K562 (cell line): ENCODE measurements around the gene WASF1. TPM values are rescaled to one million over a fixed set of nuclear protein-coding genes. Genes with fewer than 3 reads are reported as not detected.

ENCODE experiments used
- ATAC-seq: fragments of 200-7000 bp; cut with Tn5 transposase; 3 replicates; pipeline ENCODE4 v1.9.1; 2020; ENCODE audit warnings: moderate library complexity
- BruUV-seq: library from RNA; stranded (reverse); fragments of 400-500 nt; replicated peaks from 2 replicates; lab custom pipeline; 2021; lab: Mats Ljungman, UMichigan
- CTCF ChIA-PET: fragments of 300-600 bp; formaldehyde crosslinking; extraction: SDS; loops from one replicate; lab custom pipeline; 2021; ENCODE audit warnings: low intra/inter-chr PET ratio; lab: Yijun Ruan, JAX
- POLR2A ChIA-PET: fragments of 300-600, 350-650 bp; sonication (Branson Sonifier 250); formaldehyde crosslinking; extraction: SDS; loops from one replicate; lab custom pipeline; 2021; ENCODE audit warnings: antibody characterized with exemption, inconsistent platforms; lab: Yijun Ruan, JAX
- DNase-seq, 4 experiments: peaks; one replicate each; pipeline versions ENCODE4 v3.0.0 to v3.0.0-alpha.2; 2011 to 2018; ENCODE audit warnings: low spot score in 3 of 4, mixed read lengths in 3 of 4; ENCODE audit errors: extremely low read depth in 1 of 4
- FAIRE-seq: peaks from 2 replicates; lab custom pipeline; 2011; peaks lifted over from hg19 to GRCh38; lab: Jason Lieb, UNC
- H2AFZ ChIP-seq: 2 replicates; pipeline ENCODE4 v1.6.0; 2011; ENCODE audit warnings: low read depth, low read length, control low read depth, inconsistent platforms
- H3K27ac ChIP-seq: fragments of 200-600 bp; 3 replicates; pipeline ENCODE4 v1.8.0; 2011; ENCODE audit warnings: low read depth, mild to moderate bottlenecking, control low read depth, inconsistent platforms, low read length, moderate library complexity, mixed read lengths; ENCODE audit errors: extremely low read depth
- H3K27me3 ChIP-seq, 2 experiments: fragments of 300-600 bp in 1 of 2; 2 replicates in 1 of 2; 3 replicates in 1 of 2; pipeline versions ENCODE4 v1.6.0 to v1.8.0; 2011; ENCODE audit warnings: inconsistent platforms in 2 of 2, low read length in 2 of 2, mild to moderate bottlenecking in 1 of 2, mixed read lengths in 1 of 2, moderate library complexity in 1 of 2; ENCODE audit not compliant: control insufficient read depth in 2 of 2, insufficient read depth in 2 of 2
- H3K36me3 ChIP-seq: fragments of 300-600 bp; 3 replicates; pipeline ENCODE4 v1.8.0; 2011; ENCODE audit warnings: mild to moderate bottlenecking, low read length, inconsistent platforms; ENCODE audit not compliant: control insufficient read depth, insufficient read depth
- H3K4me1 ChIP-seq, 2 experiments: fragments of 200-600 bp in 1 of 2; replicated peaks in 1 of 2; 2 replicates in 1 of 2; 3 replicates in 1 of 2; pipeline versions ENCODE4 v1.5.1 to v1.8.0; 2011; ENCODE audit warnings: inconsistent platforms in 2 of 2, low read length in 2 of 2, mild to moderate bottlenecking in 1 of 2, mixed read lengths in 1 of 2, moderate library complexity in 1 of 2; ENCODE audit not compliant: control insufficient read depth in 2 of 2, insufficient read depth in 2 of 2
- H3K4me2 ChIP-seq: 2 replicates; pipeline ENCODE4 v1.6.1; 2011; ENCODE audit warnings: low read length, control low read depth, inconsistent platforms, mixed read lengths; ENCODE audit not compliant: insufficient read depth
- H3K4me3 ChIP-seq: fragments of 200-600 bp; sonication (generic), shearing (Covaris generic); 2 replicates; pipeline ENCODE4 v1.5.1; 2016; ENCODE audit warnings: control low read depth, inconsistent platforms
- H3K79me2 ChIP-seq: fragments of 200-600 bp; 3 replicates; pipeline ENCODE4 v1.8.0; 2011; ENCODE audit warnings: low read length, inconsistent platforms; ENCODE audit not compliant: control insufficient read depth, insufficient read depth
- H3K9ac ChIP-seq, 2 experiments: 2 replicates each; pipeline versions ENCODE4 v1.6.0 to v1.6.1; 2011; ENCODE audit warnings: low read depth in 2 of 2, low read length in 2 of 2, control low read depth in 1 of 2, inconsistent platforms in 1 of 2, mild to moderate bottlenecking in 1 of 2, mixed read lengths in 1 of 2; ENCODE audit not compliant: insufficient read depth in 1 of 2
- H3K9me1 ChIP-seq: one replicate; pipeline ENCODE4 v1.6.0; 2011; ENCODE audit warnings: inconsistent platforms, mild to moderate bottlenecking, low read length, moderate library complexity; ENCODE audit not compliant: control insufficient read depth, insufficient read depth
- H3K9me3 ChIP-seq: replicated peaks from 2 replicates; pipeline ENCODE4 v1.5.1; 2011; ENCODE audit warnings: low read depth, low read length, inconsistent platforms; ENCODE audit not compliant: control insufficient read depth, insufficient read depth
- H4K20me1 ChIP-seq: replicated peaks from 2 replicates; pipeline ENCODE4 v1.6.1; 2011; ENCODE audit warnings: low read length, inconsistent platforms, mixed read lengths; ENCODE audit not compliant: control insufficient read depth, insufficient read depth
- C11orf30 ChIP-seq: fragments of 450-650 bp; IDR thresholded peaks from 2 replicates; pipeline ENCODE4 v1.6.1; 2016; ENCODE audit warnings: low read depth, mild to moderate bottlenecking
- E2F4 ChIP-seq: sonication (generic); formaldehyde crosslinking; IDR thresholded peaks from 2 replicates; pipeline ENCODE4 v1.8.0; 2022; ENCODE audit warnings: mild to moderate bottlenecking, low read depth, missing genetic modification reagents
- MAFF ChIP-seq: IDR thresholded peaks from 2 replicates; pipeline ENCODE4 v1.6.1; 2012; ENCODE audit warnings: low read length, improper control_type of control experiment
- MAFG ChIP-seq: fragments of 450-650 bp; conservative IDR thresholded peaks from 2 replicates; pipeline ENCODE4 v1.6.1; 2016; ENCODE audit warnings: missing genetic modification characterization, missing compliant biosample characterization
- MAFK ChIP-seq: IDR thresholded peaks from 2 replicates; pipeline ENCODE4 v1.6.1; 2011; ENCODE audit warnings: low read length, improper control_type of control experiment
- MTF1 ChIP-seq: fragments of 250-450 bp; sonication (Bioruptor Pico); IDR thresholded peaks from 2 replicates; pipeline ENCODE4 v1.9.0; 2021; ENCODE audit warnings: moderate library complexity, mild to moderate bottlenecking, inconsistent platforms, borderline replicate concordance
- NFE2 ChIP-seq: IDR thresholded peaks from 2 replicates; pipeline ENCODE4 v1.6.1; 2014; ENCODE audit warnings: antibody characterized with exemption, low read depth
- RBM17 ChIP-seq: fragments of 200-400 bp; formaldehyde crosslinking; IDR thresholded peaks from 2 replicates; pipeline ENCODE4 v1.6.1; 2017; ENCODE audit warnings: low read depth, mild to moderate bottlenecking, low read length, borderline replicate concordance
- ZNF316 ChIP-seq: fragments of 450-650 bp; IDR thresholded peaks from 2 replicates; pipeline ENCODE4 v1.6.1; 2016
- WGBS: fragments of 100-300 bp; shearing (Covaris generic); methylation state at CpG from one replicate; pipeline ENCODE4 v1.1.6; 2016; ENCODE audit warnings: low coverage, mixed read lengths; ENCODE audit not compliant: insufficient coverage; ENCODE audit errors: missing lambda C conversion rate; 5-methylcytosine and 5-hydroxymethylcytosine counted together
- in situ Hi-C: fragments of 300-500 bp; cut with MboI; formaldehyde crosslinking; loops from 4 replicates; pipeline ENCODE4 v1.15.0; 2018; ENCODE audit warnings: inconsistent platforms, mixed read lengths
- intact Hi-C: fragments of 100-400 bp; cut with micrococcal nuclease; formaldehyde crosslinking; loops from 2 replicates; pipeline ENCODE4 v1.14.2; 2022
- polyA plus RNA-seq, 8 experiments: library from polyadenylated mRNA; depleted of rRNA in 4 of 8; stranded (reverse) in 5 of 8; unstranded in 3 of 8; fragments of >200 nt; fragmentation: Nextera tagmentation in 2 of 8; fragmentation: Illumina TruSeq in 1 of 8; extraction: Ambion mirVana in 2 of 8; extraction: Trizol in 1 of 8; gene quantifications; 2 replicates each; pipeline versions ENCODE4 v1.2.1 to v1.2.3, GENCODE V29; 2011 to 2014; ENCODE audit warnings: inconsistent platforms in 1 of 8, missing spikeins in 1 of 8
- total RNA-seq, 7 experiments: library from RNA; depleted of rRNA in 6 of 7; stranded (reverse); fragments of >200 nt in 6 of 7; fragmentation: Illumina TruSeq in 2 of 7; extraction: Trizol in 2 of 7; gene quantifications; 2 replicates each; pipeline versions ENCODE4 v1.2.1 to v1.2.3, GENCODE V29; 2011 to 2021; ENCODE audit warnings: low replicate concordance in 1 of 7

WASF1 gene
- total and polyA plus RNA-seq, 9 of the 15 experiments (the other 6 are each of a cell fraction or from before 2014, with no cell fraction given), result 2.1 to 18.2 (median 7.4) TPM

- peak; percentile 91; the same call in 1 of the 2 replicates for TF ChIP-seq MTF1 (CRISPR knock-in tag)
Measured at GRCh38 chr6:110198561-110198960, 19.1 kb upstream of the WASF1 start (continued).

GRCh38 chr6:110196874-110197273, 17.4 kb upstream of the WASF1 start:
- CTCF ChIA-PET, result no interaction called here
- Histone ChIP-seq H3K36me3 (peaks cover 9% of the 10 kb centered on the region), H3K9ac (no peak overlapping the region), H3K4me3 (no peak overlapping the region), H3K27ac (no peak overlapping the region), H3K79me2 (peaks cover 11% of the 10 kb centered on the region; the same call in 2 of the 3 replicates), H3K9me1 (no peaks in the 10 kb centered on the region), H2AFZ (no peak overlapping the region), H3K27me3 (no peaks in the 10 kb centered on the region), H3K9me3 (no peaks in the 10 kb centered on the region; the same call in 1 of the 2 replicates), H3K4me1 (peaks cover 0 to 3% of the 10 kb centered on the region in 2 experiments; a peak in 1 of 5 replicates), H3K4me2 (no peak overlapping the region), H4K20me1 (no peaks in the 10 kb centered on the region)
- TF ChIP-seq MAFG (tag) (peak; percentile 87), NFE2 (peak; percentile 45), C11orf30 (peak; percentile 89), E2F4 (CRISPR knock-in tag) (no peak), MAFF (peak; percentile 89), RBM17 (no peak), ZNF316 (peak; percentile 94), MAFK (peak; percentile 89)
- BruUV-seq, result no TSS peak
- FAIRE-seq (no peak), ATAC-seq (no peak), DNase-seq (no peak)
- POLR2A ChIA-PET, result no interaction called here
- WGBS, result 45% methylated on average over 1 of the region's 1 CpG
- intact Hi-C loops (no loop called here), in situ Hi-C loops (no loop called here)
